ENCODE measurements around the gene CEACAM18. TPM values are rescaled to one million over a fixed set of nuclear protein-coding genes. Genes with fewer than 3 reads are reported as not detected.

The CEACAM18 gene
- not detected for total RNA-seq

GRCh38 chr19:51478381-51479234 is at the start of gene CEACAM18:
Gene CEACAM18, plus strand, starts transcription at chr19:51478539.

GRCh38 chr19:51458051-51458645 is 20.2 kb upstream of the CEACAM18 start, which contains the start of gene SIGLEC8:
Gene SIGLEC8, minus strand, starts transcription at chr19:51458454. Its CDS starts 67 bp downstream, at chr19:51458387.

GRCh38 chr19:51501594-51502263 is 23.4 kb downstream of the CEACAM18 start, which contains the start of gene SIGLEC12:
Gene SIGLEC12, minus strand, starts transcription at chr19:51501800. Its CDS starts 67 bp downstream, at chr19:51501733.

DNA sequence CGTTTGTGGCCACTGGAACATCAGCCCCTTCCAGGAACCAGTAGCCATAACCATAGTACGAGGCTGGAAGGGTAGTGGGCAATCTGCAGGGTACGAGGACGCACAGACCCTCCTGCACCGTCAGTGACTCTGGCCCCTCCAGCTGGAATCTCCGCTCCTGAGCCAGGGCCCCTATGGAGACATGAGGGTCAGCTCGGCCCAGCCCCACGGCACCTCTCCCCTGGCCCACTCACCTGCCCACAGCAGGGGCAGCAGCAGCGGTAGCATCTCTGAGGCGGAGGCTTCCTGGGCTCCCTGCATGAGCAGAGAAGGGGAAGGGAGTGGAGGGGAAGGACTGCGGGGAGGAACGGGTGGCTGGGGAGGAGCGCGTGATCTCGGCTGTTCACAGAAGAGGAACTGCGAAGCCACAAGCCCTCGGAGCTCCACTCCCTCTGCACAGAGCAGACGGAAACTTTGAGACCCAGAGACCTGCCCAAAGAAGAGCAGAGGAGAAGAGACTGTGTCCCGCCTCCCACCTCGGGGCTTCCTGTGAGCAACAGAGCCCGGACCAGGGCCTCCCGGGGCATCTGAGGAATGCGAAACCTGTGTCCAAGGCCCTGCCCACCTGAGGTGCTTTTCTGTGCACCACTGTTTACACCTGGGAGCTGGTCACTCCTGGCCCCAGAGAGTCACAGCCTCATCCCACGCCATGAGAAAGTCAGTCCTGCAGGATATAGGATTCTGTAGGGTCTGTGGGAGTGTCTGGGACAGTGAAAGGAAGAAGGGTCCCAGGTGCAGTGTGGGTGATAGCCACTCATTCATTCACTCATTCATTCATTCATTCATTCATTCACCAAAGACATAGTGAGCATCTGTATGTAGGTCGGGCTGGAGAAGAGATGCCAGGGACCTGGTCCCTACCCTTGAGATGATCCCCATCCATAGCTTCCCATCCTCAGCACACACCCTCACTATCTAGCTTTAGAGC is 53.3 kb downstream of the CEACAM18 start, which contains the start of gene SIGLEC6:
Gene SIGLEC6 (minus strand): TSS at position 322 of the 967 bp plus-strand sequence. CDS start 22 bp downstream, at position 300.

Small RNAs within 50 kb of the gene (small RNA-seq; reads per million reads assigned to genes)
- gene AC020914.3 (not detected), gene AC020914.5 (not detected)

Other genes starting within 250 kb of the CEACAM18 start
- not detected for gene SIGLECL1, start 227.5 kb upstream of the CEACAM18 start, total RNA-seq
- 9.5 TPM for gene IGLON5, start 166.9 kb upstream of the CEACAM18 start, total RNA-seq
- gene VSIG10L, start 136.4 kb upstream of the CEACAM18 start, total RNA-seq = 1.6 TPM
- 54.9 TPM for gene ETFB, start 112.2 kb upstream of the CEACAM18 start, total RNA-seq
- gene CLDND2, start 109.5 kb upstream of the CEACAM18 start, total RNA-seq = not detected
- gene NKG7, start 105.9 kb upstream of the CEACAM18 start, total RNA-seq = 0.46 TPM
- not detected for gene LIM2, start 90.6 kb upstream of the CEACAM18 start, total RNA-seq
- gene C19orf84, start 87.9 kb upstream of the CEACAM18 start, total RNA-seq = not detected
- 3.0 TPM for gene SIGLEC10, start 60.9 kb upstream of the CEACAM18 start, total RNA-seq
- gene SIGLEC8, start 20.1 kb upstream of the CEACAM18 start, total RNA-seq = 2.3 TPM
- gene SIGLEC12, start 23.3 kb downstream of the CEACAM18 start, total RNA-seq = not detected
- gene SIGLEC6, start 53.1 kb downstream of the CEACAM18 start, total RNA-seq = not detected
- gene ZNF175, start 92.7 kb downstream of the CEACAM18 start, total RNA-seq = 9.9 TPM
- gene SIGLEC5, start 151.9 kb downstream of the CEACAM18 start, total RNA-seq = 0.23 TPM
- gene SIGLEC14, start 168.3 kb downstream of the CEACAM18 start, total RNA-seq = 1.2 TPM
- gene SPACA6, start 214.8 kb downstream of the CEACAM18 start, total RNA-seq = 4.4 TPM
- 5.5 TPM for gene HAS1, start 245.5 kb downstream of the CEACAM18 start, total RNA-seq